Psoas muscle (tissue), 8 donors: ENCODE results near the gene LATS2. TPM values are rescaled to one million over a fixed set of nuclear protein-coding genes. Genes with fewer than 3 reads are reported as not detected.

ENCODE experiments used
- ATAC-seq, 4 donors: fragments of 200-7000 bp; cut with Tn5 transposase; one replicate each; pipeline ENCODE4 v1.9.1; 2020; ENCODE audit warnings: moderate library complexity in 3 of 4, mild to moderate bottlenecking in 2 of 4
- DNase-seq, 2 donors: peaks; one replicate each; pipeline ENCODE4 v3.0.0-alpha.2; 2020
- H3K27ac ChIP-seq: fragments of 200-600 bp; one replicate; pipeline ENCODE4 v1.8.0; 2022
- H3K27me3 ChIP-seq, 3 donors: fragments of 200-600 bp in 1 of 3; one replicate each; pipeline versions ENCODE4 v1.6.1 to v1.8.0; 2013 to 2022; ENCODE audit warnings: low read length in 2 of 3, mild to moderate bottlenecking in 2 of 3, moderate library complexity in 1 of 3; ENCODE audit not compliant: insufficient read depth in 3 of 3
- H3K36me3 ChIP-seq, 2 donors: fragments of 200-600 bp in 1 of 2; one replicate each; pipeline versions ENCODE4 v1.6.1 to v1.8.0; 2013 to 2022; ENCODE audit warnings: low read depth in 1 of 2, mild to moderate bottlenecking in 1 of 2, moderate library complexity in 1 of 2; ENCODE audit not compliant: insufficient read depth in 1 of 2
- H3K4me1 ChIP-seq: fragments of 200-600 bp; one replicate; pipeline ENCODE4 v1.8.0; 2022
- H3K4me3 ChIP-seq: fragments of 200-600 bp; one replicate; pipeline ENCODE4 v1.8.0; 2022; ENCODE audit warnings: mild to moderate bottlenecking
- H3K9me3 ChIP-seq: fragments of 200-600 bp; one replicate; pipeline ENCODE4 v1.8.0; 2022
- CTCF ChIP-seq: fragments of 200-600 bp; IDR thresholded peaks from one replicate; pipeline ENCODE4 v1.8.0; 2022; ENCODE audit warnings: antibody characterized with exemption
- WGBS, 3 donors: extraction: QIAGEN DNeasy Blood & Tissue Kit; methylation state at CpG; one replicate each; pipeline versions ENCODE4 v1.1.6 to v1.1.7; 2013; 5-methylcytosine and 5-hydroxymethylcytosine counted together
- intact Hi-C, 2 donors: fragments of 100-400 bp; cut with DNase I; formaldehyde crosslinking; loops; one replicate each; pipeline versions ENCODE4 v1.11.0 to v1.14.2; 2022
- polyA plus RNA-seq, 3 donors: library from polyadenylated mRNA; stranded (reverse); fragments of 200-250 nt; gene quantifications; one replicate each; pipeline ENCODE4 v1.2.3, GENCODE V29; 2013
- total RNA-seq, 4 donors: library from RNA; stranded (reverse); fragmentation: NEBNext Ultra II Directional in 2 of 4; extraction: Animal tissue kit (Norgen Biotek cat#: 25700) in 2 of 4; gene quantifications; one replicate each; pipeline versions ENCODE4 v1.2.1 to v1.2.4, GENCODE V29; 2021 to 2023
- donor health status: healthy with polysubstance abuse.
- donor health status: DM: no; HTN: no; CAD: no; lungs with moderate emphysema.
- donor health status: Bipolar disorder and iron deficiency.
- donor health status: healthy.
- donor health status: DM: yes; HTN: yes; CAD: no.
- donor health status: DM: no; HTN: no; CAD: no.
- donor health status: DM: no; HTN: no; CAD: no.
- donor health status: DM: yes; HTN: yes; CAD: no.

LATS2 gene
- total and polyA plus RNA-seq, 7 donors, result 6.0 to 27.4 (median 23.7) TPM

- WGBS, 3 donors, result 98 to 100% (median 98%) methylated on average over 5 of the region's 5 CpGs
- H3K9me3 ChIP-seq, result peaks cover 5% of the 10 kb centered on the region
- H3K36me3 ChIP-seq, result peaks cover 0 to 8% of the 10 kb centered on the region in 2 donors
- intact Hi-C loops, result no loop called here
- H3K27ac ChIP-seq, result no peak overlapping the region
- no peak for ATAC-seq
- DNase-seq, result no peak
- H3K27me3 ChIP-seq, result no peaks in the 10 kb centered on the region
- TF ChIP-seq CTCF, result no peak
- no peak overlapping the region for H3K4me3 ChIP-seq
- peaks cover 33% of the 10 kb centered on the region for H3K4me1 ChIP-seq
These were observed 59.9 kb downstream of the LATS2 start for GRCh38 chr13:21001471-21001870.

- H3K27ac ChIP-seq, result no peak overlapping the region
- 85 to 94% (median 93%) methylated on average over 1 of the region's 1 CpG for WGBS, 3 donors
- DNase-seq, result no peak
- TF ChIP-seq CTCF, result no peak
- H3K4me1 ChIP-seq, result peaks cover 33% of the 10 kb centered on the region
- peaks cover 5% of the 10 kb centered on the region for H3K9me3 ChIP-seq
- intact Hi-C loops, result no loop called here
- H3K36me3 ChIP-seq, result peaks cover 0 to 8% of the 10 kb centered on the region in 2 donors
- no peak overlapping the region for H3K4me3 ChIP-seq
- H3K27me3 ChIP-seq, result no peaks in the 10 kb centered on the region
- ATAC-seq, result no peak
These were observed 60.7 kb downstream of the LATS2 start for GRCh38 chr13:21000647-21001046.

- DNase-seq, result no peak
- 96 to 97% (median 96%) methylated on average over 59 to 60 of the region's 60 CpGs for WGBS, 3 donors
- Histone ChIP-seq H3K4me1 (peaks cover 34% of the 10 kb centered on the region), H3K27ac (no peak overlapping the region), H3K27me3 (no peaks in the 10 kb centered on the region), H3K4me3 (no peak overlapping the region), H3K9me3 (peaks cover 5% of the 10 kb centered on the region), H3K36me3 (peaks cover 0 to 8% of the 10 kb centered on the region in 2 donors)
- TF ChIP-seq CTCF, result no peak
- no peak for ATAC-seq
- intact Hi-C loops, result loop anchor here in 1 of 2 donors (5.0 kb wide), 1 partner anchor 53 kb away; no protein-coding TSS in a partner anchor
These were observed 62.6 kb downstream of the LATS2 start for GRCh38 chr13:20998649-20999415.

GRCh38 chr13:20997301-20998161 lies 63.9 kb downstream of the LATS2 start:
- H3K36me3 ChIP-seq, result peaks cover 0 to 8% of the 10 kb centered on the region in 2 donors
- peaks cover 5% of the 10 kb centered on the region for H3K9me3 ChIP-seq
- ATAC-seq (peak in 2 of 4 donors; percentile 41 to 53), DNase-seq (peak in 1 of 2 donors; percentile 74)
- intact Hi-C loops, result loop anchor here in 1 of 2 donors (5.0 kb wide), 1 partner anchor 55 kb away; no protein-coding TSS in a partner anchor
- no peaks in the 10 kb centered on the region for H3K27me3 ChIP-seq
- TF ChIP-seq CTCF, result no peak
- H3K4me1 ChIP-seq, result peaks cover 42% of the 10 kb centered on the region
- H3K4me3 ChIP-seq, result no peak overlapping the region
- 47 to 58% (median 51%) methylated on average over 14 of the region's 14 CpGs for WGBS, 3 donors
- H3K27ac ChIP-seq, result peak overlapping the region; percentile 25
